ENCODE data around the gene FCRL1. TPM values are rescaled to one million over a fixed set of nuclear protein-coding genes. Genes with fewer than 3 reads are reported as not detected.

FCRL1 gene
- total RNA-seq, 2 experiments from 2014 or later: 62.8 to 72.6 TPM

DNA sequence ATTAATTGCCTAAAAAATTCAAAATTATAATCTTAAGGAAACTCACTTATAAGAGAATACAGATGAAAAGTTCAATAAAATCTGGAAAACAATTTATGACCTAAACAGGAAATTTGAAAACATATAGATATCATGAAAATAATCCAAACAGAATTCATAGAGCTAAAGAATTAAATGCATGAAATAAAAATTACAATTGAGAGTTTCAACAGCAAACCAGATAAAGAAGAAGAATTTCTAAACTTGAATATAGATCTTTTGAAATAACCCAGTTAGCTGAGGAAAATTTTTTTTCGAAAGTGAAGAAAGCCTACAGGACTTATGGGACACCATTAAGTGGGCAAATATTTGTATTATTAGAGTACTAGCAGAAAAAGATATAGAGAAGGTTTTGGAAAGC is 6.7 kb downstream of the FCRL1 start:
- H2AFZ ChIP-seq (ENCODE audit: low read length): no peak overlapping the region
- POLR2A ChIA-PET: interaction anchor here (0.6 to 2.1 kb wide), 5 partner anchors 9 to 75 kb away, joined by 3 to 11 read pairs (median 4); no protein-coding TSS in a partner anchor
- H3K36me3 ChIP-seq (ENCODE audit: insufficient read depth, low read length): peaks cover 62% of the 10 kb centered on the region
- BruUV-seq (replicated peaks): no TSS peak
- DNase-seq (ENCODE audit: low spot score): peak; percentile 42
- no peak overlapping the region for H3K27ac ChIP-seq (ENCODE audit: low read depth, low read length, poor library complexity, severe bottlenecking)
- H3K4me3 ChIP-seq (ENCODE audit: low read depth, low read length, poor library complexity, severe bottlenecking): no peak overlapping the region
- H3K9me3 ChIP-seq (ENCODE audit: low read length): peaks cover 55% of the 10 kb centered on the region
- H3K4me2 ChIP-seq (ENCODE audit: low read length): no peak overlapping the region
- H4K20me1 ChIP-seq (ENCODE audit: insufficient read depth, low read length): no peaks in the 10 kb centered on the region
- peaks cover 100% of the 10 kb centered on the region for H3K79me2 ChIP-seq (ENCODE audit: insufficient read depth, low read depth, low read length)
- TF ChIP-seq, protein P1, sequence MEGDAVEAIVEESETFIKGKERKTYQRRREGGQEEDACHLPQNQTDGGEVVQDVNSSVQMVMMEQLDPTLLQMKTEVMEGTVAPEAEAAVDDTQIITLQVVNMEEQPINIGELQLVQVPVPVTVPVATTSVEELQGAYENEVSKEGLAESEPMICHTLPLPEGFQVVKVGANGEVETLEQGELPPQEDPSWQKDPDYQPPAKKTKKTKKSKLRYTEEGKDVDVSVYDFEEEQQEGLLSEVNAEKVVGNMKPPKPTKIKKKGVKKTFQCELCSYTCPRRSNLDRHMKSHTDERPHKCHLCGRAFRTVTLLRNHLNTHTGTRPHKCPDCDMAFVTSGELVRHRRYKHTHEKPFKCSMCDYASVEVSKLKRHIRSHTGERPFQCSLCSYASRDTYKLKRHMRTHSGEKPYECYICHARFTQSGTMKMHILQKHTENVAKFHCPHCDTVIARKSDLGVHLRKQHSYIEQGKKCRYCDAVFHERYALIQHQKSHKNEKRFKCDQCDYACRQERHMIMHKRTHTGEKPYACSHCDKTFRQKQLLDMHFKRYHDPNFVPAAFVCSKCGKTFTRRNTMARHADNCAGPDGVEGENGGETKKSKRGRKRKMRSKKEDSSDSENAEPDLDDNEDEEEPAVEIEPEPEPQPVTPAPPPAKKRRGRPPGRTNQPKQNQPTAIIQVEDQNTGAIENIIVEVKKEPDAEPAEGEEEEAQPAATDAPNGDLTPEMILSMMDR (conservative IDR thresholded peaks at IDR 0.05; ENCODE audit: low read length): no peak
- no peak for TF ChIP-seq EZH2phosphoT487 (IDR thresholded peaks at IDR 0.05; ENCODE audit: borderline replicate concordance, low read depth, low read length)
- no peaks in the 10 kb centered on the region for H3K9me2 ChIP-seq (ENCODE audit: insufficient read depth, low read length)
- CTCF ChIA-PET (ENCODE audit: unreplicated experiment): interaction anchor here (1.7 kb wide), 1 partner anchor 36 kb away, joined by 3 read pairs; no protein-coding TSS in a partner anchor
- peaks cover 75% of the 10 kb centered on the region for H3K4me1 ChIP-seq (ENCODE audit: insufficient read depth, low read length, poor library complexity, severe bottlenecking)
- intact Hi-C loops (cut with micrococcal nuclease; ENCODE audit: unreplicated experiment): no loop called here

DNA sequence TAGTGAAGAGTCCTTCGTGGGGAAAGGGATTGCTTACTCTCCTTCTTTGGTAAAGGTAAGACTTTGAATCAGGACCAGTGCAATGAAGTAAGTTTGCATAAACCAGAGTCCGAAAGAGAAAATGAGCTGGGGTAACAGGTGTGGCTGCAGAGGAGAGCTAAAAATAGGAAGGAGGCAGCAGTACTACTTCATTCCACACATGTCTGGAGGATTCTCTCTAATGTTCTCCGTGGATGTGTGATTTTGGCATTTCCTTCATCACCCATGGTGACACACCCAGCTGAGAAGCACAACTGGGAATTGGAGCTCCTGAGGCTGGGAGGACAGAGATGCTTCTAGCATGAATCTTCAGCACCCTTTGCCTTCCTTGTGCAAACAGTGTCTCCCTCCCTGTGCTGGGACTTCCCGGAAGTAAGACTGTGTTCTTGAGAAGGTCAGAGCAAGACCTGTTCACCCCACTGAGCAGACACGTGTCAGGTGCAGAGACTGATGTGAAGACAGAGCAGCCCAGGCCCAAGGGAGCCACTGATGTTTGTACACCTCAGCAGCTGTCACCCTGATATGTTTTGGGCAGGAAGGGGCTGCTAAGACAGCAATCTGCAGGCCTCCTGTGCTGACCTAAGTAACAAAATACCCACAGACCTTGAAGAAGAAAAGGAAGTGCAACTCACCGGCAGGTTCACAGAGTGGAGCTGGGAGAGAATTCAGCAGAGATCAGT is 13.3 kb downstream of the FCRL1 start:
- peaks cover 46% of the 10 kb centered on the region for H3K79me2 ChIP-seq (ENCODE audit: insufficient read depth, low read depth, low read length)
- no peak overlapping the region for H2AFZ ChIP-seq (ENCODE audit: low read length)
- H3K9me2 ChIP-seq (ENCODE audit: insufficient read depth, low read length): no peaks in the 10 kb centered on the region
- no peak for TF ChIP-seq EZH2phosphoT487 (IDR thresholded peaks at IDR 0.05; ENCODE audit: borderline replicate concordance, low read depth, low read length)
- TF ChIP-seq, protein P1 (conservative IDR thresholded peaks at IDR 0.05; ENCODE audit: low read length): no peak
- peaks cover 7% of the 10 kb centered on the region; the same call in 1 of the 2 replicates for H3K9me3 ChIP-seq (ENCODE audit: low read length)
- H4K20me1 ChIP-seq (ENCODE audit: insufficient read depth, low read length): no peaks in the 10 kb centered on the region
- peak overlapping the region; percentile 97 for H3K27ac ChIP-seq (ENCODE audit: low read depth, low read length, poor library complexity, severe bottlenecking)
- H3K36me3 ChIP-seq (ENCODE audit: insufficient read depth, low read length): peaks cover 45% of the 10 kb centered on the region
- intact Hi-C loops (cut with micrococcal nuclease; ENCODE audit: unreplicated experiment): loop anchor here (1.0 to 2.0 kb wide), 5 partner anchors 13 to 296 kb away; no protein-coding TSS in a partner anchor
- BruUV-seq (replicated peaks): no TSS peak
- ChIA-PET CTCF (ENCODE audit: unreplicated experiment) (interaction anchor here (0.9 kb wide), 1 partner anchor 14 kb away, joined by 3 read pairs; no protein-coding TSS in a partner anchor), POLR2A (interaction anchor here (0.7 to 6.7 kb wide), 22 partner anchors 9 to 300 kb away, joined by 3 to 71 read pairs (median 4); partner anchors contain the start of genes FCRL1 and FCRL2)
- peaks cover 79% of the 10 kb centered on the region for H3K4me1 ChIP-seq (ENCODE audit: insufficient read depth, low read length, poor library complexity, severe bottlenecking)
- H3K4me3 ChIP-seq (ENCODE audit: low read depth, low read length, poor library complexity, severe bottlenecking): peak overlapping the region; percentile 58
- peak overlapping the region; percentile 88 for H3K4me2 ChIP-seq (ENCODE audit: low read length)
- peak; percentile 100 for DNase-seq (ENCODE audit: low spot score)

Measured in OCI-LY7 (cell line).